A549 (cell line): ENCODE results near the gene ISCA2. TPM values are rescaled to one million over a fixed set of nuclear protein-coding genes. Genes with fewer than 3 reads are reported as not detected.

ENCODE experiments used
- ATAC-seq, 2 experiments: fragments of 200-7000 bp in 1 of 2; fragments of >200 bp in 1 of 2; cut with Nextera tagmentation in 1 of 2; cut with Tn5 transposase in 1 of 2; 3 replicates each; pipeline versions ENCODE4 v1.8.0 to v1.9.1; 2018 to 2020; ENCODE audit warnings: mild to moderate bottlenecking in 1 of 2, moderate library complexity in 1 of 2
- CTCF ChIA-PET: fragments of 300-600 bp; sonication (Branson Sonifier 250); formaldehyde crosslinking; extraction: SDS; loops from one replicate; lab custom pipeline; 2021; ENCODE audit warnings: antibody characterized with exemption, inconsistent platforms; lab: Yijun Ruan, JAX
- POLR2A ChIA-PET: fragments of 350-600 bp; formaldehyde crosslinking; extraction: SDS; loops from one replicate; lab custom pipeline; 2021; ENCODE audit warnings: antibody characterized with exemption, inconsistent platforms; lab: Yijun Ruan, JAX
- DNase-seq, 2 experiments: peaks; one replicate each; pipeline versions ENCODE4 v3.0.0 to v3.0.0-alpha.2; 2011 to 2016; ENCODE audit warnings: low read depth in 1 of 2, low spot score in 1 of 2
- FAIRE-seq: peaks from 2 replicates; lab custom pipeline; 2011; peaks lifted over from hg19 to GRCh38; lab: Jason Lieb, UNC
- H3K27ac ChIP-seq, 2 experiments: fragments of >200 bp; sonication (Bioruptor Twin); formaldehyde crosslinking; 3 replicates each; pipeline ENCODE4 v1.5.1; 2016 to 2017
- H3K4me1 ChIP-seq: fragments of >200 bp; sonication (Bioruptor Twin); formaldehyde crosslinking; 3 replicates; pipeline ENCODE4 v1.6.1; 2016
- H3K4me2 ChIP-seq: fragments of >200 bp; sonication (Bioruptor Twin); formaldehyde crosslinking; 3 replicates; pipeline ENCODE4 v1.6.1; 2016
- H3K4me3 ChIP-seq: fragments of >200 bp; sonication (Bioruptor Twin); formaldehyde crosslinking; 3 replicates; pipeline ENCODE4 v1.5.1; 2016
- H3K9me3 ChIP-seq: fragments of >200 bp; sonication (Bioruptor Twin); formaldehyde crosslinking; 3 replicates; pipeline ENCODE4 v1.6.1; 2016
- ATOH8 ChIP-seq: fragments of 250-450 bp; sonication (Bioruptor Pico); IDR thresholded peaks from 2 replicates; pipeline ENCODE4 v1.5.0; 2020; ENCODE audit warnings: low read depth, mild to moderate bottlenecking, moderate library complexity
- EHMT2 ChIP-seq: fragments of 200-600 bp; sonication (generic); IDR thresholded peaks from 2 replicates; pipeline ENCODE4 v1.6.1; 2016; ENCODE audit warnings: antibody characterized with exemption, low read depth, mild to moderate bottlenecking, moderate library complexity
- ELK1 ChIP-seq: fragments of 150-350 bp; IDR thresholded peaks from 2 replicates; pipeline ENCODE4 v1.6.1; 2014; ENCODE audit warnings: low read depth, mild to moderate bottlenecking, low read length
- FOSL2 ChIP-seq, 2 experiments: fragments of 450-650 bp in 1 of 2; fragments of >200 bp in 1 of 2; sonication (Bioruptor Twin) in 1 of 2; formaldehyde crosslinking; IDR thresholded peaks; 2 replicates each; pipeline versions ENCODE4 v1.5.0 to v1.6.1; 2016 to 2020; ENCODE audit warnings: mild to moderate bottlenecking in 1 of 2, moderate library complexity in 1 of 2
- FOXS1 ChIP-seq: fragments of 250-450 bp; sonication (Bioruptor Pico); IDR thresholded peaks from 2 replicates; pipeline ENCODE4 v1.5.0; 2020; ENCODE audit warnings: mild to moderate bottlenecking, moderate library complexity
- HDAC2 ChIP-seq: fragments of 200-600 bp; sonication (generic); IDR thresholded peaks from 2 replicates; pipeline ENCODE4 v1.6.1; 2016
- HES2 ChIP-seq: fragments of >200 bp; sonication (Bioruptor Twin); formaldehyde crosslinking; IDR thresholded peaks from 2 replicates; pipeline ENCODE4 v1.6.1; 2016
- HEYL ChIP-seq: fragments of 250-450 bp; sonication (Bioruptor Pico); IDR thresholded peaks from 2 replicates; pipeline ENCODE4 v1.8.0; 2021; ENCODE audit warnings: mild to moderate bottlenecking, moderate library complexity
- HOXA7 ChIP-seq: fragments of 250-450 bp; sonication (Bioruptor Pico); IDR thresholded peaks from 2 replicates; pipeline ENCODE4 v1.5.0; 2020; ENCODE audit warnings: mild to moderate bottlenecking, moderate library complexity
- HOXB5 ChIP-seq: fragments of 250-450 bp; sonication (Bioruptor Pico); IDR thresholded peaks from 2 replicates; pipeline ENCODE4 v1.5.0; 2020; ENCODE audit warnings: mild to moderate bottlenecking, moderate library complexity
- JUNB ChIP-seq: fragments of >200 bp; sonication (Bioruptor Twin); formaldehyde crosslinking; IDR thresholded peaks from 2 replicates; pipeline ENCODE4 v1.6.1; 2016
- MAFK ChIP-seq: fragments of 450-650 bp; IDR thresholded peaks from 2 replicates; pipeline ENCODE4 v1.6.1; 2014; ENCODE audit not compliant: partially characterized antibody
- MYC ChIP-seq: IDR thresholded peaks from 2 replicates; pipeline ENCODE4 v1.6.1; 2012; ENCODE audit warnings: mild to moderate bottlenecking, inconsistent platforms, low read length, improper control_type of control experiment, borderline replicate concordance
- NPAS2 ChIP-seq: fragments of 250-450 bp; sonication (Bioruptor Pico); IDR thresholded peaks from 2 replicates; pipeline ENCODE4 v1.8.0; 2022; ENCODE audit warnings: mild to moderate bottlenecking, moderate library complexity, borderline replicate concordance
- PBX3 ChIP-seq: IDR thresholded peaks from 2 replicates; pipeline ENCODE4 v1.6.1; 2012
- POLR2AphosphoS2 ChIP-seq: conservative IDR thresholded peaks from 2 replicates; pipeline ENCODE4 v1.6.1; 2012; ENCODE audit warnings: low read length, improper control_type of control experiment, inconsistent platforms
- RAD21 ChIP-seq, 2 experiments: fragments of >200 bp in 1 of 2; sonication (Bioruptor Twin) in 1 of 2; formaldehyde crosslinking in 1 of 2; IDR thresholded peaks in 1 of 2; conservative IDR thresholded peaks in 1 of 2; 2 replicates in 1 of 2; 3 replicates in 1 of 2; pipeline ENCODE4 v1.6.1; 2012 to 2018; ENCODE audit warnings: inconsistent platforms in 1 of 2
- RARB ChIP-seq: fragments of 250-450 bp; sonication (Bioruptor Pico); IDR thresholded peaks from 2 replicates; pipeline ENCODE4 v1.8.0; 2021; ENCODE audit warnings: mild to moderate bottlenecking, moderate library complexity
- REST ChIP-seq: fragments of 200-600 bp; sonication (generic); IDR thresholded peaks from 2 replicates; pipeline ENCODE4 v1.6.1; 2016; ENCODE audit warnings: antibody characterized with exemption, mild to moderate bottlenecking, moderate library complexity
- USF2 ChIP-seq: fragments of 450-650 bp; IDR thresholded peaks from 2 replicates; pipeline ENCODE4 v1.6.1; 2014; ENCODE audit warnings: antibody characterized with exemption
- ZFP36 ChIP-seq: fragments of 450-650 bp; IDR thresholded peaks from 2 replicates; pipeline ENCODE4 v1.6.1; 2014; ENCODE audit warnings: borderline replicate concordance; ENCODE audit not compliant: partially characterized antibody
- ZSCAN20 ChIP-seq: fragments of 250-450 bp; sonication (Bioruptor Pico); IDR thresholded peaks from 2 replicates; pipeline ENCODE4 v1.8.0; 2022; ENCODE audit warnings: mild to moderate bottlenecking, moderate library complexity
- WGBS: methylation state at CpG from one replicate; pipeline ENCODE4 v1.1.6; 2017; ENCODE audit errors: missing lambda C conversion rate; 5-methylcytosine and 5-hydroxymethylcytosine counted together
- polyA plus RNA-seq, 4 experiments: library from polyadenylated mRNA; depleted of rRNA in 3 of 4; stranded (reverse); fragments of >200 nt; fragmentation: RNase III in 1 of 4; extraction: RNeasy Plus Mini Kit Qiagen cat#74134 plus additional on column Dnase treatment in 1 of 4; gene quantifications; 2 replicates in 3 of 4; 3 replicates in 1 of 4; pipeline ENCODE4 v1.2.3, GENCODE V29; 2011 to 2017

Gene ISCA2
- polyA plus RNA-seq, 2 of the 4 experiments (the other 2 are of a cell fraction) = 48.8 to 49.3 TPM

GRCh38 chr14:74476107-74476506 lies 17.5 kb upstream of the ISCA2 start:
- no peaks in the 10 kb centered on the region for H3K4me1 ChIP-seq
- H3K9me3 ChIP-seq = no peaks in the 10 kb centered on the region
- no peak for FAIRE-seq
- no peak overlapping the region for H3K27ac ChIP-seq
- 81% methylated on average over 4 of the region's 4 CpGs for WGBS
- CTCF ChIA-PET = interaction anchor here (1.4 kb wide), 1 partner anchor 10 kb away, joined by 5 read pairs; no protein-coding TSS in a partner anchor
- TF ChIP-seq JUNB = no peak
- no peak for TF ChIP-seq HOXA7 (CRISPR knock-in tag)
- TF ChIP-seq PBX3 = no peak
- no peak for TF ChIP-seq EHMT2
- no peak for TF ChIP-seq MYC
- no peak for TF ChIP-seq ATOH8 (CRISPR knock-in tag)
- no peak for TF ChIP-seq ZFP36
- no peak for TF ChIP-seq FOXS1 (CRISPR knock-in tag)
- TF ChIP-seq HOXB5 (CRISPR knock-in tag) = no peak
- TF ChIP-seq, all 56 proteins: peak for 0
- H3K4me3 ChIP-seq = no peak overlapping the region
- ATAC-seq (no peak), DNase-seq (no peak)
- POLR2A ChIA-PET = no interaction called here
- H3K4me2 ChIP-seq = no peak overlapping the region

GRCh38 chr14:74476607-74477006 lies 17.0 kb upstream of the ISCA2 start:
- ChIA-PET POLR2A (no interaction called here), CTCF (interaction anchor here (1.4 to 4.1 kb wide), 3 partner anchors 10 to 118 kb away, joined by 5 to 67 read pairs (median 41); no protein-coding TSS in a partner anchor)
- Histone ChIP-seq H3K4me1 (no peaks in the 10 kb centered on the region), H3K27ac (no peak overlapping the region), H3K4me2 (no peak overlapping the region), H3K9me3 (no peaks in the 10 kb centered on the region), H3K4me3 (no peak overlapping the region)
- ATAC-seq (no peak), FAIRE-seq (no peak), DNase-seq (no peak)
- 83% methylated on average over 3 of the region's 3 CpGs for WGBS
- TF ChIP-seq JUNB (no peak), HDAC2 (no peak), RAD21 (conservative IDR thresholded peaks at IDR 0.05 in 1 of 2, IDR thresholded peaks at IDR 0.05 in 1 of 2) (no peak), MAFK (no peak), HES2 (no peak), ELK1 (no peak), ZSCAN20 (CRISPR knock-in tag) (no peak), REST (no peak), MYC (no peak), ATOH8 (CRISPR knock-in tag) (no peak), FOSL2 (IDR thresholded peaks at IDR 0.05) (no peak), FOSL2 (CRISPR knock-in tag; IDR thresholded peaks at IDR 0.05) (no peak), HEYL (CRISPR knock-in tag) (no peak), NPAS2 (CRISPR knock-in tag) (no peak), PBX3 (no peak), RARB (CRISPR knock-in tag) (no peak), POLR2AphosphoS2 (no peak), USF2 (no peak)
